ENCODE measurements around the gene TSC22D4. TPM values are rescaled to one million over a fixed set of nuclear protein-coding genes. Genes with fewer than 3 reads are reported as not detected.
A peak's percentile ranks its signal among the peaks of the same experiment; 100 is the strongest.

Gene TSC22D4
- total and polyA plus RNA-seq, 5 donors from 2014 or later: 22.2 to 113 (median 35.5) TPM

DNA sequence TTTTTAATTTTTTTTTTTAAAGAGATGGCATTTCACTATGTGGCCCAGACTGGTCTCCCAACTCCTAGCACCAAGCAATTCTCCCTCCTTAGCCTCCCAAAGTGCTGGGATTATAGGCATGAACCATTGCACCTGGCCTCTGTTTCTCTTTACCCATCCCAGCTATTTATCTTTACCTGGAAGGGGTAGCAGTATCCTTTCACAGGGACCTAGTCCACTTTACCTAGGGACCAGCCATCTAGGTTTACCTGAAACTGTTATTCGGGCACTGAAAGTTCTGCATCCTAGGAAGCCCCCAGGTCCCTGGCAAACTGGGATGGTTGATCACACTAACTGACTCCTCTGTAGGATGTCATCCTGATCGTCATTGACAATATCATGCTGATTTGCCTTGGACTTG, 38.3 kb upstream of the TSC22D4 start:
- no peaks in the 10 kb centered on the region for H3K36me3 Mint-ChIP-seq
- Histone ChIP-seq H3K4me1 (ENCODE audit: control insufficient read depth, insufficient read depth, low read length, poor library complexity, severe bottlenecking) (peaks cover 31% of the 10 kb centered on the region), H3K27ac (ENCODE audit: insufficient read depth, low read length, poor library complexity, severe bottlenecking) (no peak overlapping the region), H3K4me3 (ENCODE audit: low read depth, low read length) (no peak overlapping the region), H3K9me3 (ENCODE audit: control insufficient read depth in 2 of 2, low read length in 2 of 2) (no peaks in the 10 kb centered on the region), H3K36me3 (ENCODE audit: control insufficient read depth, insufficient read depth, low read length) (no peaks in the 10 kb centered on the region), H3K27me3 (ENCODE audit: control insufficient read depth, insufficient read depth, low read length) (no peaks in the 10 kb centered on the region)
- DNase-seq (no peak), ATAC-seq (ENCODE audit: low read depth in 2 of 2) (no peak)
- H3K27me3 Mint-ChIP-seq: no peaks in the 10 kb centered on the region
- H3K4me1 Mint-ChIP-seq: peaks cover 5 to 43% (median 26%) of the 10 kb centered on the region in 4 donors
- H3K9me3 Mint-ChIP-seq: peaks cover 0 to 2% (median 0%) of the 10 kb centered on the region in 7 donors
- peak overlapping the region in 1 of 3 donors; percentile 79 for H3K27ac Mint-ChIP-seq
- H3K4me3 Mint-ChIP-seq: peak overlapping the region in 3 of 4 donors; percentile 32 to 44 (median 35)

DNA sequence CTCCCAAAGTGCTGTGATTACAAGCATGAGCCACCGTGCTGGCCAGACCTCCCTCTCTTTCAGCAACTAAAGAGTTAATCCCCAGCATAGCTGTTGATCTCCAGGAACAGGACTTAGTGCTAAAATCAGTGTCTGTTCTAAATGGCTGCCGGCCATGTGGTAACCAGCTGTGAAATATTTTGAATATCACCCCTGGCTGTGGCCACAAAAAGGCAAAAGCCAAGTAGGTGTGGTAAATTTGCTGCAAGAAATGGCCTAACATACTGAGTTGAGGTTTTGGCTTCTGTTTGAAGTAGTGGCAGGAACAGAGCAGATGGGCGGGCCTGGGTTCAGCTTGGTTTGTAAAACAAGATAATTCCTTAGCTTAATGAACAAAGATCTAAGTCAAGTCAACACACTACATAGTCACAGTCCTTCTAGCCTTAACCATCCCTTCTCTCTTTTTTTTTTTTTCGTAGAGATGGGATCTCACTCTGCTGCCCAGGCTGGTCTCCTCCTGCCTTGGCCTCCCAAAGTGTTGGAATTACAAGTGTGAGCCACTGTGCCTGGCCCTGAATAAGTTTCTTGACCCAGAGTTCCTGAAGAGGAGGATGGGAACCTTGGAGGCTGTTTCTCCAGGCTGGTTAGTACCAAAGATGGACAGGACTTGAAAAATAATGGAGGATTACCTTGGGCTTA, 37.3 kb upstream of the TSC22D4 start:
- peak overlapping the region; percentile 39 for H3K27ac ChIP-seq (ENCODE audit: insufficient read depth, low read length, poor library complexity, severe bottlenecking)
- no peaks in the 10 kb centered on the region for H3K36me3 ChIP-seq (ENCODE audit: control insufficient read depth, insufficient read depth, low read length)
- H3K9me3 Mint-ChIP-seq: peaks cover 0 to 2% (median 0%) of the 10 kb centered on the region in 7 donors
- no peaks in the 10 kb centered on the region for H3K27me3 ChIP-seq (ENCODE audit: control insufficient read depth, insufficient read depth, low read length)
- DNase-seq: peak in 2 of 3 donors; percentile 76 to 82
- H3K9me3 ChIP-seq (ENCODE audit: control insufficient read depth in 2 of 2, low read length in 2 of 2): no peaks in the 10 kb centered on the region
- no peaks in the 10 kb centered on the region for H3K27me3 Mint-ChIP-seq
- H3K4me3 Mint-ChIP-seq: peak overlapping the region; percentile 1 to 72 (median 54)
- peaks cover 31% of the 10 kb centered on the region for H3K4me1 ChIP-seq (ENCODE audit: control insufficient read depth, insufficient read depth, low read length, poor library complexity, severe bottlenecking)
- H3K4me1 Mint-ChIP-seq: peaks cover 5 to 42% (median 26%) of the 10 kb centered on the region in 4 donors
- ATAC-seq (ENCODE audit: low read depth in 2 of 2): peak; percentile 86
- no peaks in the 10 kb centered on the region for H3K36me3 Mint-ChIP-seq
- H3K27ac Mint-ChIP-seq: peak overlapping the region; percentile 71 to 94 (median 91)
- H3K4me3 ChIP-seq (ENCODE audit: low read depth, low read length): peak overlapping the region; percentile 56

DNA sequence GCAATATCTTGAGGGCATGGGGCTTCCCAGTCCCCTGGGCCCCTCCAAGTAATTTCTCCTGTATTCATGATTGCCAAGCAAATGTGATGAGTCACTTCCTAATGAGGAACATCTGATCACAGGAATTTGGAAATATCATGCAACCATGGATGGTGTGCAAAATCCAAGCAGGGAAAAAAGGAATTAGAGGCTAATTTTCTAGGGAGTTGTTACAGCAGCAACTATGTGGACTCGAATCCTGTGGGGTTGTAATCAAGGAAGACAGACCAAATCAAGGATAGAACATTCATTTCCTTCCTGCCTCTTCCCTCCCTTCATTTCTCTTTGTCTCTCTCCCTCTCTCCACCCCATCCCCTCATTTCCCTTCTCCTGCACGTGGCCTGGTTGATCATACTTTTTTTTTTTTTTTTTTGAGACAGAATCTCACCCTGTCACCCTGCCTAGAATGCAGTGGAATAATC, 36.1 kb upstream of the TSC22D4 start:
- Histone ChIP-seq H3K36me3 (ENCODE audit: control insufficient read depth, insufficient read depth, low read length) (no peaks in the 10 kb centered on the region), H3K4me3 (ENCODE audit: low read depth, low read length) (no peak overlapping the region), H3K4me1 (ENCODE audit: control insufficient read depth, insufficient read depth, low read length, poor library complexity, severe bottlenecking) (peaks cover 31% of the 10 kb centered on the region), H3K27me3 (ENCODE audit: control insufficient read depth, insufficient read depth, low read length) (no peaks in the 10 kb centered on the region), H3K9me3 (ENCODE audit: control insufficient read depth in 2 of 2, low read length in 2 of 2) (no peaks in the 10 kb centered on the region), H3K27ac (ENCODE audit: insufficient read depth, low read length, poor library complexity, severe bottlenecking) (no peak overlapping the region)
- peaks cover 3% of the 10 kb centered on the region for H3K36me3 Mint-ChIP-seq
- peaks cover 0 to 2% (median 0%) of the 10 kb centered on the region in 7 donors for H3K9me3 Mint-ChIP-seq
- H3K27me3 Mint-ChIP-seq: no peaks in the 10 kb centered on the region
- DNase-seq: no peak
- peak overlapping the region in 2 of 4 donors; percentile 59 to 62 for H3K4me3 Mint-ChIP-seq
- ATAC-seq (ENCODE audit: low read depth in 2 of 2): no peak
- H3K4me1 Mint-ChIP-seq: peaks cover 5 to 39% (median 26%) of the 10 kb centered on the region in 4 donors
- H3K27ac Mint-ChIP-seq: peak overlapping the region; percentile 71 to 94 (median 91)

DNA sequence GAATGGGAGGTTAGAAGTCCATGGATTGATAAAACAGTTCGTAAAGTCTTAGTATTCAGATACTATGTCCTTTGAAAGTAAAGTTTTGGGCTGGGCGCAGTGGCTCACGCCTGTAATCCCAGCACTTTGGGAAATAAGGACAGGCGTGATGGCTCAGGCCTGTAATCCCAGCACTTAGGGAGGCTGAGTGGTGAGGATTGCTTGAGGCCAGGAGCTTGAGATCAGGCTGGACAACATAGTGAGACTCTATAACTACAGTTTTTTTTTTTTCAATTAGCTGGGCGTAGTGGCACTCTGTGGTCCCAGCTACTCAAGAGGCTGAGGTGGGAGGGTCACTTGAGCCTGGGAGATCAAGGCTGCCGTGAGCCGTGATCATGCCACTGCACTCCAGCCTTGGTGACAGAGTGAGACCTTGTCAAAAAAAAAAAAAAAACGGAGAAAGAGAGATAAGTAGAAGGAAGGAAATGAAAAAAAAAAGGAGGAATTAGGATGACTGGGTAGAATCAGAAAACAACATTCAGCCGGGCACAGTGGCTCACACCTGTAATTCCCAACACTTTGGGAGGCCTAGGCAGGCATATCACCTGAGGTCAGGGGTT, 34.3 kb upstream of the TSC22D4 start:
- H3K9me3 Mint-ChIP-seq: peaks cover 0 to 2% (median 0%) of the 10 kb centered on the region in 7 donors
- peaks cover 3% of the 10 kb centered on the region for H3K36me3 Mint-ChIP-seq
- ATAC-seq (ENCODE audit: low read depth in 2 of 2): no peak
- peak overlapping the region in 1 of 3 donors; percentile 42 for H3K27ac Mint-ChIP-seq
- H3K27ac ChIP-seq (ENCODE audit: insufficient read depth, low read length, poor library complexity, severe bottlenecking): no peak overlapping the region
- DNase-seq: no peak
- H3K27me3 ChIP-seq (ENCODE audit: control insufficient read depth, insufficient read depth, low read length): no peaks in the 10 kb centered on the region
- peaks cover 5 to 36% (median 20%) of the 10 kb centered on the region in 4 donors for H3K4me1 Mint-ChIP-seq
- H3K4me3 Mint-ChIP-seq: no peak overlapping the region
- no peaks in the 10 kb centered on the region for H3K27me3 Mint-ChIP-seq
- H3K9me3 ChIP-seq (ENCODE audit: control insufficient read depth in 2 of 2, low read length in 2 of 2): no peaks in the 10 kb centered on the region
- peaks cover 31% of the 10 kb centered on the region for H3K4me1 ChIP-seq (ENCODE audit: control insufficient read depth, insufficient read depth, low read length, poor library complexity, severe bottlenecking)
- H3K4me3 ChIP-seq (ENCODE audit: low read depth, low read length): no peak overlapping the region
- H3K36me3 ChIP-seq (ENCODE audit: control insufficient read depth, insufficient read depth, low read length): no peaks in the 10 kb centered on the region

DNA sequence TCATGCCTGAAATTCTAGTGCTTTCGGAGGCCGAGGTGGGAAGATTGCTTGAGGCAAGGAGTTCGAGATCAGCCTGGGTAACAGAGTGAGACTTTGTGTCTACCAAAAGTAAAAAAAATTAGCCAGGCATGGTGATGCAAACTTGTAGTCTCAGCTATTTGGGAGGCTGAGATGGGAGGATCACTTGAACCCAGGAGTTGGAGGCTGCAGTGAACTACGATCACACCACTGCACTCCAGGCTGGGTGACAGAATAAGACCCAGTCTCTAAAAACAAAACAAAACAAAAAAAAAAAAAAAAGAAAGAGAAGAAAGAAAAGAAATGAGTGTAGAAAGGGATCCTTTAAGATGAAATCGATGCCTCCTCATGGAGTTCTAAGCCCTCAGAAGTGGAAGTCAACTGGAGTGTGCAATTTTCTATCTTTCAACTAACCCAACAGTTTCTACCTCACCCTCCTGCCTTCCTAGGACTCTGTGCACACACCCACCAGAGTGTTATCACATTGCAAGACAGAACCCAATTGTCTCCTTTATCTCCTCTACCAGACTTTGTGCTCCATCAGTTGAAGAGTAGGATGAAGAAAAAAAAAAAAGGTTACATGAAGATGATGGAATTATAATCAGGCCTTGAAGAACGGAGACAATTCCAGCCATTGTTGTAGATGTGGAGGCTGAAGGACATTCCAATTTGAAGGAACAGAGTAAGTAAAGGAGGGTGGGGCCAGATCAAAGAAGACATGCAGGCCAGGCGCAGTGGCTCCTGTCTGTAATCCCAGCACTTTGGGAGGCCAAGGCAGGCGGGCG, 31.6 kb upstream of the TSC22D4 start:
- Histone ChIP-seq H3K36me3 (ENCODE audit: control insufficient read depth, insufficient read depth, low read length) (no peaks in the 10 kb centered on the region), H3K27ac (ENCODE audit: insufficient read depth, low read length, poor library complexity, severe bottlenecking) (no peak overlapping the region), H3K4me3 (ENCODE audit: low read depth, low read length) (no peak overlapping the region), H3K9me3 (ENCODE audit: control insufficient read depth in 2 of 2, low read length in 2 of 2) (no peaks in the 10 kb centered on the region), H3K4me1 (ENCODE audit: control insufficient read depth, insufficient read depth, low read length, poor library complexity, severe bottlenecking) (peaks cover 10% of the 10 kb centered on the region), H3K27me3 (ENCODE audit: control insufficient read depth, insufficient read depth, low read length) (no peaks in the 10 kb centered on the region)
- H3K9me3 Mint-ChIP-seq: no peaks in the 10 kb centered on the region
- ATAC-seq (ENCODE audit: low read depth in 2 of 2): no peak
- DNase-seq: no peak
- H3K27me3 Mint-ChIP-seq: no peaks in the 10 kb centered on the region
- H3K36me3 Mint-ChIP-seq: peaks cover 3% of the 10 kb centered on the region
- H3K4me1 Mint-ChIP-seq: peaks cover 0 to 15% (median 9%) of the 10 kb centered on the region in 4 donors
- H3K4me3 Mint-ChIP-seq: no peak overlapping the region
- peak overlapping the region in 1 of 3 donors; percentile 20 for H3K27ac Mint-ChIP-seq

DNA sequence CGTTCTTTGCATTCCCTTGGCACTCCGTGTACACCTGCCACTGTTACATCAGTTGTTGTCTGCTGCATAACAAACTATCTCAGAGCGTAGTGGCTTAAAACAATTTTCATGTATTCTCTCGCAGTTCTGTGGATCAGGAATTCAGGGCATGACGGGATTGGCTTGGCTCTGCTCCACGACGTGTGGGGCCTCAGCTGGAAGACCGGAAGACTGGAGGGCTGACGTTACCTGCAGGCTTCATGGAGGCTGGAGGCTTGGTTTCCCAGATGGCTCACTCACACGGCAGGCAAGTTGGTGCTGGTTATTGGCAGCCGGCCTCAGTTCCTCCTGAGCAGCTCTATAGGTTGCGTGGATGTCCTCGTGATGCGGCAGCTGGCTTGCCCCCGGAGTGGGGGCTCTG, 30.2 kb upstream of the TSC22D4 start:
- Histone ChIP-seq H3K36me3 (ENCODE audit: control insufficient read depth, insufficient read depth, low read length) (no peaks in the 10 kb centered on the region), H3K9me3 (ENCODE audit: control insufficient read depth in 2 of 2, low read length in 2 of 2) (no peaks in the 10 kb centered on the region), H3K27me3 (ENCODE audit: control insufficient read depth, insufficient read depth, low read length) (no peaks in the 10 kb centered on the region), H3K4me1 (ENCODE audit: control insufficient read depth, insufficient read depth, low read length, poor library complexity, severe bottlenecking) (no peaks in the 10 kb centered on the region), H3K27ac (ENCODE audit: insufficient read depth, low read length, poor library complexity, severe bottlenecking) (no peak overlapping the region), H3K4me3 (ENCODE audit: low read depth, low read length) (no peak overlapping the region)
- no peak for ATAC-seq (ENCODE audit: low read depth in 2 of 2)
- H3K27me3 Mint-ChIP-seq: no peaks in the 10 kb centered on the region
- peak overlapping the region in 1 of 3 donors; percentile 58 for H3K27ac Mint-ChIP-seq
- no peak for DNase-seq
- peaks cover 0 to 2% (median 0%) of the 10 kb centered on the region in 7 donors for H3K9me3 Mint-ChIP-seq
- peaks cover 3% of the 10 kb centered on the region for H3K36me3 Mint-ChIP-seq
- H3K4me1 Mint-ChIP-seq: peaks cover 0 to 6% (median 2%) of the 10 kb centered on the region in 4 donors
- H3K4me3 Mint-ChIP-seq: no peak overlapping the region

DNA sequence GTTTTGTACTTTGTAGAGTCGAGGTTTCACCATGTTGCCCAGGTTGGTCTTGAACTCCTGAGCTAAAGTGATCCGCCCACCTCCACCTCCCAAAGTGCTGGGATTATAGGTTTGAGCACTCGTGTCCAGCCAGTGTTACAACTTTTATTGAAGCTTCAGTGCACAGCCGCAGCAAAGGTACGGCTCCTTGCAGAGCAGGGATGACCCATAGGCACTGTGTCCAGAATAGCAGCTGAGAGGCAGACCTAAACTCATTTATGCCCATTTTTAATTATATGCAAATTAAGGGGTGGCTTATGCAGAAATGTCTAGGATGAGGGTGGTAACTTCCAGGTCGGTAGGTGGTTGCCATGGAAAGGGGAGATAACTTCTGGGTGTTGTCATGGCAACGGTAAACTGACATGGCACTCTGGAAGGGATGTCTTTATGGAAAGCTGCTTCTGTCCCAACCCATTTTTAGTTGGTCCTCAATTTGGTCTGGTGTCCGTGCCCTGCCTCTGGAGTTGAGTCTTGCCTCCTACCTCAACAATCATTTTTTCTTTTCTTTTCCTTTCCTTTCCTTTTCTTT, 27.4 kb upstream of the TSC22D4 start:
- no peaks in the 10 kb centered on the region for H3K27me3 ChIP-seq (ENCODE audit: control insufficient read depth, insufficient read depth, low read length)
- no peak overlapping the region for H3K4me3 Mint-ChIP-seq
- peaks cover 3% of the 10 kb centered on the region for H3K36me3 Mint-ChIP-seq
- H3K27ac Mint-ChIP-seq: no peak overlapping the region
- DNase-seq: no peak
- H3K27ac ChIP-seq (ENCODE audit: insufficient read depth, low read length, poor library complexity, severe bottlenecking): no peak overlapping the region
- no peaks in the 10 kb centered on the region for H3K4me1 ChIP-seq (ENCODE audit: control insufficient read depth, insufficient read depth, low read length, poor library complexity, severe bottlenecking)
- H3K9me3 Mint-ChIP-seq: peaks cover 0 to 2% (median 0%) of the 10 kb centered on the region in 7 donors
- no peaks in the 10 kb centered on the region for H3K36me3 ChIP-seq (ENCODE audit: control insufficient read depth, insufficient read depth, low read length)
- H3K9me3 ChIP-seq (ENCODE audit: control insufficient read depth in 2 of 2, low read length in 2 of 2): no peaks in the 10 kb centered on the region
- H3K27me3 Mint-ChIP-seq: no peaks in the 10 kb centered on the region
- peaks cover 0 to 1% (median 0%) of the 10 kb centered on the region in 4 donors for H3K4me1 Mint-ChIP-seq
- no peak overlapping the region for H3K4me3 ChIP-seq (ENCODE audit: low read depth, low read length)
- ATAC-seq (ENCODE audit: low read depth in 2 of 2): no peak

Data from CD4-positive, CD25-positive, alpha-beta regulatory T cell (primary cell).